ENCODE data around the gene KSR1.

DNA sequence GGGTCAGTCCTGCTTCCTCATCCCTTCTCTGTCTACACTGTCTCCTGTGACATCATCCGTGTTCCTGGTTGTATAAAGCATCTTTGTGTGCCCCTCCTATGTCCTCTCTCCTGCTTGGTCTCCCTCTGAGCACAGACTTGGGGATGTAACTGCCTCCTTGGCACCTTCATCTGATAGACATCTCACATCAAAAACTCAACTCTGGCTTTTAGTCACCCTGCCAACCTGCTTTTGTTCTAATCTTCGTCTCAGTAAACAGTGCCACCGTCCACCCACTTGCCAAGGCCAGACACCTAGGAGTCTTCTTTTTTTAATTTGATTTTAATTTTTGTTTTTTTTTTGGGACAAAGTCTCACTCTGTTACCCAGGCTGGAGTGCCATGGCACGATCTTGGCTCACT, 16.9 kb upstream of the KSR1 start:
- TF ChIP-seq POLR2AphosphoS5 (IDR thresholded peaks at IDR 0.05) = no peak
- no peak for TF ChIP-seq CTCF (IDR thresholded peaks at IDR 0.05)
- no peak for TF ChIP-seq POLR2A (IDR thresholded peaks at IDR 0.05)
- no peak for TF ChIP-seq EP300 (IDR thresholded peaks at IDR 0.05)
